Lung (tissue), 12 donors: Measurements from ENCODE around the gene HOXB7. TPM values are rescaled to one million over a fixed set of nuclear protein-coding genes. Genes with fewer than 3 reads are reported as not detected.

Source experiments
- ATAC-seq: fragments of 200-7000 bp; cut with Tn5 transposase; one replicate; pipeline ENCODE4 v1.9.1; 2020; ENCODE audit warnings: moderate number of reproducible peaks; ENCODE audit not compliant: insufficient read depth, low FRiP score
- DNase-seq, 3 donors: peaks; one replicate each; pipeline ENCODE4 v3.0.0-alpha.2; 2013 to 2017
- H3K27ac ChIP-seq, 2 donors: one replicate each; pipeline ENCODE4 v1.5.1; 2013; ENCODE audit warnings: mild to moderate bottlenecking in 2 of 2, moderate library complexity in 2 of 2, control low read depth in 1 of 2, inconsistent platforms in 1 of 2, low read depth in 1 of 2, low read length in 1 of 2
- H3K27me3 ChIP-seq, 3 donors: one replicate each; pipeline ENCODE4 v1.5.1; 2013; ENCODE audit warnings: low read length in 2 of 3; ENCODE audit not compliant: control insufficient read depth in 3 of 3, insufficient read depth in 3 of 3
- H3K36me3 ChIP-seq, 4 donors: one replicate each; pipeline ENCODE4 v1.5.1; 2013; ENCODE audit warnings: low read length in 4 of 4, mild to moderate bottlenecking in 1 of 4, moderate library complexity in 1 of 4; ENCODE audit not compliant: control insufficient read depth in 4 of 4, insufficient read depth in 4 of 4
- H3K4me1 ChIP-seq, 5 donors: one replicate each; pipeline ENCODE4 v1.5.1; 2013; ENCODE audit warnings: low read length in 5 of 5, mild to moderate bottlenecking in 2 of 5, moderate library complexity in 1 of 5; ENCODE audit not compliant: control insufficient read depth in 5 of 5, insufficient read depth in 5 of 5
- H3K4me3 ChIP-seq: one replicate; pipeline ENCODE4 v1.5.1; 2013; ENCODE audit warnings: mild to moderate bottlenecking, control low read depth, moderate library complexity
- H3K9ac ChIP-seq, 2 donors: one replicate each; pipeline ENCODE4 v1.5.1; 2013; ENCODE audit warnings: low read length in 2 of 2, control low read depth in 1 of 2; ENCODE audit not compliant: insufficient read depth in 1 of 2
- H3K9me3 ChIP-seq, 4 donors: one replicate each; pipeline ENCODE4 v1.5.1; 2013; ENCODE audit warnings: low read length in 3 of 4, mild to moderate bottlenecking in 1 of 4, moderate library complexity in 1 of 4; ENCODE audit not compliant: control insufficient read depth in 4 of 4, insufficient read depth in 3 of 4
- WGBS, 2 donors: extraction: QIAGEN DNeasy Blood & Tissue Kit; methylation state at CpG; one replicate each; pipeline ENCODE4 v1.1.7; 2013; 5-methylcytosine and 5-hydroxymethylcytosine counted together
- polyA plus RNA-seq, 2 donors: library from polyadenylated mRNA; stranded (reverse); fragments of 200-250 nt; gene quantifications; one replicate each; pipeline ENCODE4 v1.2.1, GENCODE V29; 2013
- total RNA-seq, 2 donors: library from RNA; depleted of rRNA in 1 of 2; stranded (reverse); fragments of >200 nt in 1 of 2; gene quantifications; one replicate each; pipeline ENCODE4 v1.2.1, GENCODE V29; 2014 to 2021
- TF ChIP-seq, protein P1 (sequence below): IDR thresholded peaks from 2 replicates; pipeline ENCODE4 v1.5.1; 2012; ENCODE audit warnings: mild to moderate bottlenecking; ENCODE audit errors: control extremely low read depth, extremely low read depth
- donor health status: control.
- donor health status: control.
- donor health status: Bipolar disorder and iron deficiency.
- donor health status: healthy.
- donor health status: DM: yes; HTN: yes; CAD: no.

The HOXB7 gene
- total and polyA plus RNA-seq, 4 donors: 0.43 to 3.3 (median 2.3) TPM

DNA sequence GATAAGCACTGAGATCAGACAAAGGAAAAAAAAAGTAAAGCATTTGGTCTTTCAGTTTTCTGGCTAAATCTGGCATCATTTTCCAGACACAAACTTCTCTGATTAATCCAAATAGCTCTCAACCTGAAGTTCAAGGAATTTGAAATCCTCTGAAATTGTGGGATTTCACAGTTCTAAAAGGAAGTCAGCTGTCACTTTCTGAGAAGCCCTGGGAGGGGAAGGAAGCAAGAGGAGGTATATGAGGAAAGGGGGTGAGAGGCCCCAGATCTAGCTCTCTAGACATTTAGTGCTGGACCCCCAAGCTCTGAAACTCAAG, 32.8 kb upstream of the HOXB7 start:
- ATAC-seq (no peak), DNase-seq (no peak)
- H3K27ac ChIP-seq: no peak overlapping the region
- peaks cover 14 to 98% (median 93%) of the 10 kb centered on the region in 3 donors for H3K27me3 ChIP-seq
- no peak overlapping the region for H3K4me3 ChIP-seq
- no peak overlapping the region for H3K9ac ChIP-seq
- H3K36me3 ChIP-seq: no peaks in the 10 kb centered on the region
- TF ChIP-seq, protein P1, sequence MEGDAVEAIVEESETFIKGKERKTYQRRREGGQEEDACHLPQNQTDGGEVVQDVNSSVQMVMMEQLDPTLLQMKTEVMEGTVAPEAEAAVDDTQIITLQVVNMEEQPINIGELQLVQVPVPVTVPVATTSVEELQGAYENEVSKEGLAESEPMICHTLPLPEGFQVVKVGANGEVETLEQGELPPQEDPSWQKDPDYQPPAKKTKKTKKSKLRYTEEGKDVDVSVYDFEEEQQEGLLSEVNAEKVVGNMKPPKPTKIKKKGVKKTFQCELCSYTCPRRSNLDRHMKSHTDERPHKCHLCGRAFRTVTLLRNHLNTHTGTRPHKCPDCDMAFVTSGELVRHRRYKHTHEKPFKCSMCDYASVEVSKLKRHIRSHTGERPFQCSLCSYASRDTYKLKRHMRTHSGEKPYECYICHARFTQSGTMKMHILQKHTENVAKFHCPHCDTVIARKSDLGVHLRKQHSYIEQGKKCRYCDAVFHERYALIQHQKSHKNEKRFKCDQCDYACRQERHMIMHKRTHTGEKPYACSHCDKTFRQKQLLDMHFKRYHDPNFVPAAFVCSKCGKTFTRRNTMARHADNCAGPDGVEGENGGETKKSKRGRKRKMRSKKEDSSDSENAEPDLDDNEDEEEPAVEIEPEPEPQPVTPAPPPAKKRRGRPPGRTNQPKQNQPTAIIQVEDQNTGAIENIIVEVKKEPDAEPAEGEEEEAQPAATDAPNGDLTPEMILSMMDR: no peak
- H3K9me3 ChIP-seq: peaks cover 0 to 3% (median 0%) of the 10 kb centered on the region in 4 donors
- no peaks in the 10 kb centered on the region for H3K4me1 ChIP-seq

DNA sequence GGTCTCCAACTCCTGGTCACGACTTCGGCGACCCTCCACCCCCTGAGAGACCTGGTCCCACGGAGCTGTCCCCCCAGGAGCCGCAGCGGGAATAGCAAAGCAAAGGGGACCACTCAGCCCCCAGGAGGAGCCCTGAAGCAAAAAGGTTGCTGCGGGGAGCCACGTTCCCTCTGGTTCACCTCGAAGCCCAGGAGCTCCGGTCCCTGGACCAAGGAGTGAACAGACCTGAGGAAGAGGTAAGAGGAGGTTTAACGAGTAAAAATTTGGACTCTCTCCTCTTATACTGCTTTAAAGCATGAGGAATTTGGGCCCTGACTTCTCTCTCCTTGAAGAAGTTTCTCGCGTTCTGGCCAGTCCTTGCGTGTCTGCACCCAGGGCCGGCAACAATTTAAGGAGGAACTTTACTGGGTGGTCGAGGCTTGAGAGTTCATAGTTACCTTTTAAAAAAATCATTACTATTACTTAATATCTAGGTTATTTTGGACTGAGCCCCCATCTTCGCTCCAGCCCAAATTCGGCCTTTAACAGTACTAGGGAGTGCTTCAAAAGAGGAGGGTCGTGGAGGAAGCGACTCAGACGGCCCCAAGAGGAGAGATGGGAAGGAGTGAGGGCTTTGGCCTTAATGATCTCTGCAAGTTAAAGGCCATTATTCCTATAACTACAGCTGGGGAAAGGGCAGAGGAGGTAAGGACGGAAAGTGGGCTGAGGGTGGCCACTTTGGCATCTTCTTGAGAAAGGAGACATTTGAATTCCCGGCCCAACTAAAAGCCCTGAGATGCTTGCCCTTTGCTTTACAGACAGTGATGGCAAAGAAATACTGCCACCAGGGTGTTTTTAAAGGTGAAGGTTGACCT, 32.3 kb upstream of the HOXB7 start:
- Histone ChIP-seq H3K9ac (no peak overlapping the region), H3K9me3 (peaks cover 0 to 3% (median 0%) of the 10 kb centered on the region in 4 donors), H3K36me3 (no peaks in the 10 kb centered on the region), H3K27me3 (peaks cover 17 to 98% (median 94%) of the 10 kb centered on the region in 3 donors), H3K4me1 (no peaks in the 10 kb centered on the region), H3K4me3 (no peak overlapping the region), H3K27ac (no peak overlapping the region)
- TF ChIP-seq, protein P1: no peak
- ATAC-seq (no peak), DNase-seq (no peak)
- 32 to 45% methylated on average over 23 of the region's 23 CpGs for WGBS, 2 donors

DNA sequence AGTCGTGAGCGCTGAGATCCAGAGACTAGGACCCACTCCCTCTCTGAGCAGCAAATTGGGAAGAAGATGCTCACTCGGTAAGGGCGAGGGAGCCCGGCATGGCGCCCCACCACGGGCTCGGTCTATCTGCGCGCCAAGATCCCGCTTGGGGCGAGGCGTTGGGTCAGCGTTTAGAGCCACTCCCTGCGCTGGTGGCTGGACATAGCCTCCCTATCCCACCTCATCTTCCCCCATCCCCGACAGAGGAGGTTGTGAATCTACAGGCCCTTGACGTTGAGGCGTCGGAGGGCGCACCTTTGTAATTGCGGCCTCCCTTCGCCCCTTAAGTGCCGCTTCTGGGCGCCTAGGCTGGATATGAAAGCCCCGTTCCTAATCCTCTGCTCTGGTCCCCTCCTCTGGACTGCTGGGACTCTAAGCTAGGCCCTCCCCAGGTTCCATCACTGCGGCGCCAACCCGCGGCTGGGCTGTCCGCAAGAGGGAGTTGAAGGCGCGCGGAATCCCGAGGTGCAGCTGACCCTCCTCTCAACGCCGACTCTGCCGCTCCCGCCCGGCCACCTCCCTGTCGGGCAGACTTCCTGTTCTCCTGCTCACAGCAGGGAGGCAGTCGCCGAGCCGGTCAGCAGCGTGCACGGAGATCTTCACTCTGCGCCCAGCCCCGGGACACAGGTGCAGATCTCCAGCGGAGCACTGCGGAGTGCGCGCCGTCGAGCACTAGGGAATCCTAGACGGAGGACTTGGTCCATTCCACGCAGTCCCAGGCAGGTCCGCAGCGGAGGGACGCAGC, 31.4 kb upstream of the HOXB7 start:
- Histone ChIP-seq H3K4me3 (no peak overlapping the region), H3K9me3 (peaks cover 0 to 3% (median 0%) of the 10 kb centered on the region in 4 donors), H3K9ac (no peak overlapping the region), H3K4me1 (no peaks in the 10 kb centered on the region), H3K27me3 (peaks cover 24 to 98% (median 95%) of the 10 kb centered on the region in 3 donors), H3K27ac (no peak overlapping the region), H3K36me3 (no peaks in the 10 kb centered on the region)
- DNase-seq: no peak
- no peak for ATAC-seq
- WGBS, 2 donors: 9% methylated on average over 58 of the region's 58 CpGs
- TF ChIP-seq, protein P1: no peak
